Measurements from ENCODE around the gene IFRD2.

- TF ChIP-seq, protein P1, sequence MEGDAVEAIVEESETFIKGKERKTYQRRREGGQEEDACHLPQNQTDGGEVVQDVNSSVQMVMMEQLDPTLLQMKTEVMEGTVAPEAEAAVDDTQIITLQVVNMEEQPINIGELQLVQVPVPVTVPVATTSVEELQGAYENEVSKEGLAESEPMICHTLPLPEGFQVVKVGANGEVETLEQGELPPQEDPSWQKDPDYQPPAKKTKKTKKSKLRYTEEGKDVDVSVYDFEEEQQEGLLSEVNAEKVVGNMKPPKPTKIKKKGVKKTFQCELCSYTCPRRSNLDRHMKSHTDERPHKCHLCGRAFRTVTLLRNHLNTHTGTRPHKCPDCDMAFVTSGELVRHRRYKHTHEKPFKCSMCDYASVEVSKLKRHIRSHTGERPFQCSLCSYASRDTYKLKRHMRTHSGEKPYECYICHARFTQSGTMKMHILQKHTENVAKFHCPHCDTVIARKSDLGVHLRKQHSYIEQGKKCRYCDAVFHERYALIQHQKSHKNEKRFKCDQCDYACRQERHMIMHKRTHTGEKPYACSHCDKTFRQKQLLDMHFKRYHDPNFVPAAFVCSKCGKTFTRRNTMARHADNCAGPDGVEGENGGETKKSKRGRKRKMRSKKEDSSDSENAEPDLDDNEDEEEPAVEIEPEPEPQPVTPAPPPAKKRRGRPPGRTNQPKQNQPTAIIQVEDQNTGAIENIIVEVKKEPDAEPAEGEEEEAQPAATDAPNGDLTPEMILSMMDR (conservative IDR thresholded peaks at IDR 0.05; ENCODE audit: low read length), result no peak
- no peak for TF ChIP-seq EZH2phosphoT487 (IDR thresholded peaks at IDR 0.05; ENCODE audit: borderline replicate concordance)
Observed at GRCh38 chr3:50297384-50297775, 5.2 kb upstream of the IFRD2 start.

Measured in Loucy (cell line).